ENCODE measurements around the gene BHMT.

- no peak for TF ChIP-seq MXI1 (IDR thresholded peaks at IDR 0.05; ENCODE audit: low read depth, low read length)
- no peak for TF ChIP-seq IRF3 (IDR thresholded peaks at IDR 0.05)
- no peak for TF ChIP-seq SMC3 (IDR thresholded peaks at IDR 0.05; ENCODE audit: borderline replicate concordance, low read length)
- no peak for TF ChIP-seq EZH2 (IDR thresholded peaks at IDR 0.05; ENCODE audit: borderline replicate concordance, control insufficient read depth, low read depth, low read length)
- TF ChIP-seq REST (IDR thresholded peaks at IDR 0.05; ENCODE audit: low read depth, low read length) = no peak
- no peak for TF ChIP-seq RUNX3 (IDR thresholded peaks at IDR 0.05; ENCODE audit: low read length)
- no peak for TF ChIP-seq CTCF (IDR thresholded peaks at IDR 0.05 in 2 of 3, conservative IDR thresholded peaks at IDR 0.05 in 1 of 3; ENCODE audit: control insufficient read depth in 2 of 3, extremely low read depth in 1 of 3, insufficient read depth in 1 of 3, low read depth in 3 of 3, low read length in 3 of 3)
- no peak for TF ChIP-seq RAD21 (IDR thresholded peaks at IDR 0.05; ENCODE audit: insufficient read depth, low read depth, low read length)
- no peak for TF ChIP-seq MTA3 (IDR thresholded peaks at IDR 0.05; ENCODE audit: borderline replicate concordance, low read length)
- TF ChIP-seq ATF3 (IDR thresholded peaks at IDR 0.05; ENCODE audit: borderline replicate concordance, extremely low read depth, low read depth, low read length) = no peak
- no peak for TF ChIP-seq BACH1 (IDR thresholded peaks at IDR 0.05; ENCODE audit: borderline replicate concordance)
Measured at GRCh38 chr5:79108792-79109191, 2.8 kb upstream of the BHMT start.

Data from GM12878 (cell line).